HepG2 (cell line): ENCODE data around the gene CCDC82. TPM values are rescaled to one million over a fixed set of nuclear protein-coding genes. Genes with fewer than 3 reads are reported as not detected.

ENCODE experiments used
- BHLHE40 ChIP-seq: IDR thresholded peaks from 2 replicates; pipeline ENCODE4 v1.6.1; 2011; ENCODE audit warnings: low read length, improper control_type of control experiment
- CBX1 ChIP-seq: IDR thresholded peaks from one replicate; pipeline ENCODE4 v1.6.1; 2016; ENCODE audit warnings: antibody characterized with exemption, low read depth
- DNMT3B ChIP-seq: conservative IDR thresholded peaks from 2 replicates; pipeline ENCODE4 v1.6.1; 2016; ENCODE audit warnings: missing biosample characterization, control low read depth
- HOXA7 ChIP-seq: sonication (generic); formaldehyde crosslinking; IDR thresholded peaks from 2 replicates; pipeline ENCODE4 v1.8.1; 2022; ENCODE audit warnings: mild to moderate bottlenecking, missing genetic modification reagents, moderate library complexity
- KIAA2018 ChIP-seq: sonication (generic); formaldehyde crosslinking; IDR thresholded peaks from 2 replicates; pipeline ENCODE4 v1.5.0; 2020; ENCODE audit warnings: mild to moderate bottlenecking, missing genetic modification reagents, borderline replicate concordance
- NFIB ChIP-seq: sonication (generic); formaldehyde crosslinking; IDR thresholded peaks from 2 replicates; pipeline ENCODE4 v1.9.0; 2021; ENCODE audit warnings: missing genetic modification reagents, mild to moderate bottlenecking, borderline replicate concordance
- SMC3 ChIP-seq: IDR thresholded peaks from 2 replicates; pipeline ENCODE4 v1.6.1; 2011; ENCODE audit warnings: low read length, improper control_type of control experiment
- SMYD3 ChIP-seq: sonication (generic); formaldehyde crosslinking; IDR thresholded peaks from 2 replicates; pipeline ENCODE4 v1.8.1; 2023; ENCODE audit warnings: mild to moderate bottlenecking, missing genetic modification reagents
- TEAD3 ChIP-seq: optimal IDR thresholded peaks from 2 replicates; pipeline ENCODE3; 2016; ENCODE audit warnings: borderline replicate concordance
- TSC22D2 ChIP-seq: sonication (generic); formaldehyde crosslinking; IDR thresholded peaks from 2 replicates; pipeline ENCODE4 v1.5.1; 2020; ENCODE audit warnings: missing genetic modification reagents, mild to moderate bottlenecking, borderline replicate concordance
- U2AF2 ChIP-seq: fragments of 200-400 bp; formaldehyde crosslinking; IDR thresholded peaks from 2 replicates; pipeline ENCODE4 v1.6.1; 2017; ENCODE audit warnings: low read depth, mild to moderate bottlenecking, low read length
- YEATS4 ChIP-seq: sonication (generic); formaldehyde crosslinking; IDR thresholded peaks from 2 replicates; pipeline ENCODE4 v1.4.0; 2020; ENCODE audit warnings: missing genetic modification reagents, borderline replicate concordance
- ZKSCAN8 ChIP-seq: IDR thresholded peaks from 2 replicates; pipeline ENCODE4 v1.6.1; 2016; ENCODE audit warnings: borderline replicate concordance, missing genetic modification reagents, missing compliant biosample characterization
- ZNF207 ChIP-seq: fragments of 450-650 bp; IDR thresholded peaks from 2 replicates; pipeline ENCODE4 v1.6.1; 2016; ENCODE audit warnings: antibody characterized with exemption, borderline replicate concordance
- ZNF224 ChIP-seq: sonication (generic); formaldehyde crosslinking; IDR thresholded peaks from 2 replicates; pipeline ENCODE4 v1.5.0; 2020; ENCODE audit warnings: mild to moderate bottlenecking, missing genetic modification reagents
- ZNF275 ChIP-seq: sonication (generic); formaldehyde crosslinking; IDR thresholded peaks from 2 replicates; pipeline ENCODE4 v1.8.0; 2022; ENCODE audit warnings: missing genetic modification reagents, mild to moderate bottlenecking, inconsistent platforms, borderline replicate concordance
- ZNF552 ChIP-seq: sonication (generic); formaldehyde crosslinking; IDR thresholded peaks from 2 replicates; pipeline ENCODE4 v1.9.0; 2022; ENCODE audit warnings: missing genetic modification reagents, mild to moderate bottlenecking, borderline replicate concordance
- ZNF691 ChIP-seq: sonication (generic); formaldehyde crosslinking; IDR thresholded peaks from 2 replicates; pipeline ENCODE4 v1.4.0; 2020; ENCODE audit warnings: missing genetic modification reagents, low read depth, mild to moderate bottlenecking, borderline replicate concordance
- ZNF737 ChIP-seq: sonication (generic); formaldehyde crosslinking; IDR thresholded peaks from 2 replicates; pipeline ENCODE4 v1.5.0; 2020; ENCODE audit warnings: missing genetic modification reagents, mild to moderate bottlenecking, borderline replicate concordance
- ZNF749 ChIP-seq: sonication (generic); formaldehyde crosslinking; IDR thresholded peaks from 2 replicates; pipeline ENCODE4 v1.8.0; 2022; ENCODE audit warnings: mild to moderate bottlenecking, missing genetic modification reagents, moderate library complexity, borderline replicate concordance
- polyA plus RNA-seq, 8 experiments: library from polyadenylated mRNA; depleted of rRNA in 3 of 8; stranded (reverse) in 7 of 8; unstranded in 1 of 8; fragments of >200 nt; fragmentation: Illumina TruSeq in 4 of 8; extraction: Trizol in 4 of 8; gene quantifications; 2 replicates each; pipeline versions ENCODE4 v1.2.1 to v1.2.3, GENCODE V29; 2011 to 2016; ENCODE audit warnings: low read depth in 4 of 8, missing spikeins in 1 of 8, mixed read lengths in 1 of 8; ENCODE audit not compliant: insufficient read depth in 1 of 8
- total RNA-seq, 5 experiments: library from RNA; depleted of rRNA; stranded (reverse); fragments of >200 nt; fragmentation: Illumina TruSeq; extraction: Trizol; gene quantifications; 2 replicates each; pipeline ENCODE4 v1.2.3, GENCODE V29; 2016; ENCODE audit warnings: low read depth in 1 of 5

Gene CCDC82
- total and polyA plus RNA-seq, 2 of the 13 experiments (the other 11 are each of a cell fraction or from before 2014, with no cell fraction given), result 19.7 to 25.7 TPM

GRCh38 chr11:96389720-96390487 is at the start of gene CCDC82, which contains the start of gene JRKL (continued):
- TF ChIP-seq ZNF207, result no peak
- no peak for TF ChIP-seq NFIB (CRISPR knock-in tag)
- no peak for TF ChIP-seq ZNF737 (CRISPR knock-in tag)
- peak; percentile 90; the same call in 1 of the 2 replicates for TF ChIP-seq ZNF749 (CRISPR knock-in tag)
- 0 out of 2 replicates have a peak, but pooled peaks have one; percentile 70 for TF ChIP-seq ZNF691 (CRISPR knock-in tag)
- TF ChIP-seq DNMT3B (CRISPR knock-in tag), result no peak
- peak; percentile 54 for TF ChIP-seq CBX1
- TF ChIP-seq YEATS4 (CRISPR knock-in tag), result peak; percentile 85
- no peak for TF ChIP-seq TSC22D2
- no peak for TF ChIP-seq SMC3
- no peak for TF ChIP-seq SMYD3
- no peak for TF ChIP-seq U2AF2
- TF ChIP-seq ZKSCAN8 (CRISPR knock-in tag), result no peak
- TF ChIP-seq ZNF224 (CRISPR knock-in tag), result peak; percentile 68; the same call in 1 of the 2 replicates
- no peak for TF ChIP-seq HOXA7 (CRISPR knock-in tag)
- no peak for TF ChIP-seq KIAA2018 (CRISPR knock-in tag)
- peak; percentile 76; the same call in 1 of the 2 replicates for TF ChIP-seq ZNF275
- TF ChIP-seq TEAD3 (CRISPR knock-in tag), result peak; percentile 25
- TF ChIP-seq BHLHE40, result no peak
- peak; percentile 49; the same call in 1 of the 2 replicates for TF ChIP-seq ZNF552 (CRISPR knock-in tag)
